Kidney (tissue), 22 donors: Measurements from ENCODE around the gene DYNLT5. TPM values are rescaled to one million over a fixed set of nuclear protein-coding genes. Genes with fewer than 3 reads are reported as not detected.

ENCODE experiments used
- DNase-seq, 5 donors: peaks; one replicate each; pipeline ENCODE4 v3.0.0-alpha.2; 2013 to 2020
- FAIRE-seq: peaks from 2 replicates; lab custom pipeline; 2012; peaks lifted over from hg19 to GRCh38; lab: Jason Lieb, UNC
- H3K27ac ChIP-seq, 2 donors: one replicate each; pipeline ENCODE4 v1.7.0; 2013; ENCODE audit warnings: low read depth in 2 of 2, low read length in 2 of 2, inconsistent platforms in 1 of 2
- H3K27me3 ChIP-seq: one replicate; pipeline ENCODE4 v1.7.1; 2013; ENCODE audit warnings: low read length, inconsistent platforms; ENCODE audit not compliant: control insufficient read depth, insufficient read depth
- H3K36me3 ChIP-seq, 3 donors: one replicate each; pipeline versions ENCODE4 v1.7.0 to v1.7.1; 2013; ENCODE audit warnings: low read length in 3 of 3, control low read depth in 1 of 3, inconsistent platforms in 1 of 3; ENCODE audit not compliant: insufficient read depth in 3 of 3, control insufficient read depth in 2 of 3
- H3K4me1 ChIP-seq, 3 donors: one replicate each; pipeline versions ENCODE4 v1.7.0 to v1.7.1; 2013; ENCODE audit warnings: low read length in 3 of 3, inconsistent platforms in 1 of 3, low read depth in 1 of 3; ENCODE audit not compliant: control insufficient read depth in 2 of 3, insufficient read depth in 2 of 3
- H3K4me3 ChIP-seq, 3 donors: one replicate each; pipeline versions ENCODE4 v1.7.0 to v1.8.1; 2013; ENCODE audit warnings: low read length in 3 of 3, control low read depth in 1 of 3, inconsistent platforms in 1 of 3
- H3K9ac ChIP-seq, 3 donors: one replicate each; pipeline versions ENCODE4 v1.7.0 to v1.7.1; 2013; ENCODE audit warnings: low read length in 3 of 3, control low read depth in 1 of 3, inconsistent platforms in 1 of 3
- H3K9me3 ChIP-seq, 3 donors: one replicate each; pipeline versions ENCODE4 v1.7.0 to v1.7.1; 2013; ENCODE audit warnings: low read length in 3 of 3, control low read depth in 1 of 3, inconsistent platforms in 1 of 3; ENCODE audit not compliant: control insufficient read depth in 2 of 3, insufficient read depth in 1 of 3
- intact Hi-C: fragments of 100-400 bp; cut with DNase I; formaldehyde crosslinking; loops from one replicate; pipeline ENCODE4 v1.11.1; 2022
- long read RNA-seq, 10 donors: library from polyadenylated mRNA in 1 of 10; unstranded in 1 of 10; transcript quantifications; one replicate each; pipeline ENCODE4 v2.0.0 and lab custom pipeline, GENCODE V29; 2021 to 2026
- polyA plus RNA-seq: library from polyadenylated mRNA; stranded (reverse); fragments of 350-450 nt; fragmentation: Illumina TruSeq; extraction: RNeasy Lipid Tissue Mini Kit (QIAGEN cat#74804); gene quantifications from one replicate; pipeline ENCODE4 v1.2.3, GENCODE V29; 2014; ENCODE audit warnings: low read depth, low replicate concordance; ENCODE audit not compliant: insufficient read depth
- total RNA-seq: library from RNA; stranded (reverse); fragmentation: NEBNext Ultra II Directional; extraction: Animal tissue kit (Norgen Biotek cat#: 25700); gene quantifications from one replicate; pipeline ENCODE4 v1.2.1, GENCODE V29; 2021
- TF ChIP-seq, protein P1 (sequence below): IDR thresholded peaks from 3 replicates; pipeline ENCODE4 v1.5.1; 2012; ENCODE audit warnings: mild to moderate bottlenecking, moderate library complexity, borderline replicate concordance; ENCODE audit not compliant: insufficient read depth; ENCODE audit errors: extremely low read depth
- donor health status: control.
- donor health status: control.
- donor health status: control.
- donor health status: control.
- donor health status: control.
- donor health status: DM: yes; HTN: yes; CAD: no.
- donor health status: Normal renal cell carcinoma (clear cell type).

DYNLT5 gene, protein sequence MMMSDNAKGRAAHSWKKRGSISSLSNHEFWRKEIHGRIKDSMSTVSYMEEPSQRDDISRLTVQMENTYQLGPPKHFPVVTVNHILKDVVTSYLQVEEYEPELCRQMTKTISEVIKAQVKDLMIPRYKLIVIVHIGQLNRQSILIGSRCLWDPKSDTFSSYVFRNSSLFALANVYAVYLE
- total RNA-seq (1.4 TPM), polyA plus RNA-seq (0.41 TPM)
- long read RNA-seq, donor 1, partial matches to known transcripts = 0 of 2 reads
- long read RNA-seq, donor 1, other reads (novel, unspliced or antisense) = 0 of 2 reads
- long read RNA-seq, donor 2, partial matches to known transcripts = 0 of 1 reads
- long read RNA-seq, donor 2, other reads (novel, unspliced or antisense) = 0 of 1 reads
- long read RNA-seq, donor 3 = 0 reads
- long read RNA-seq, donor 4, partial matches to known transcripts = 0 of 4 reads
- long read RNA-seq, donor 4, other reads (novel, unspliced or antisense) = 0 of 4 reads
- long read RNA-seq, donor 5 = 0 reads
- long read RNA-seq, donor 6, partial matches to known transcripts = 0 of 1 reads
- long read RNA-seq, donor 6, other reads (novel, unspliced or antisense) = 0 of 1 reads
- long read RNA-seq, donor 7 = 0 reads
- long read RNA-seq, donor 8 = 0 reads
- long read RNA-seq, donor 9 = 0 reads
- long read RNA-seq, donor 10, partial matches to known transcripts = 0 of 1 reads
- long read RNA-seq, donor 10, other reads (novel, unspliced or antisense) = 0 of 1 reads

DNA sequence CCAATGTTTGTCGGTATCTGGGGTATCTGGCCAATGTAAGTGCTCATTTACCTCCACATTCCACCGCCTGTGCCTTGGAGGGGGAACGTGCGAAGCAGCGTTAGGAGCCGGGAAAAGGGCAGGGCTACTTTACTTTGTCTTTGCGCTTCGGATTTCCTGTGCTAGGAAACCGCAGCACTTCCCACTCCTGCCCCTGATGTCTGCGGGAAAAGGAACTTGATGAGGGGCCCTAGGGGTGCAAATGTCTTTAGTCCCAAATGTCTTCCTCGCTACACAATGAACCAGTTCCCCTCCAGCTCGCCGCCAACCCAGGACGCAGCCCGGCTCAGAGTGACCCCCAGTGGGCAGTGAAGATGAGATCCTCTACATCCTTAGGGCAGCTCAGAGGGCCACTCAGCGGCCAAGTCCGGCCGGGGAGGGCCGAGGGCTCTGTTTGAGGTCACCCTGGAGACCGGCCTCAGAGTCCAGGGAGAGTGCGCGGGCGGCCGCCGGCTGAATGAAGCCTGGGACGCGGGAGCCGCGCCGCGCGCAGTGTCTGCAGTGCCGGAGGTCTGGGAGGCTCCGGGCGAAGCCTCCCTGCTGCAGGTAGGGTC lies at the start of gene DYNLT5:
DYNLT5 (plus strand) TSS at position 460 of the 593 bp plus-strand sequence. CDS start 2,200 bp downstream, outside the sequence.
- peak within 1 kb of the TSS in 2 of 3 donors; percentile 34 to 49 for H3K4me3 ChIP-seq
- TF ChIP-seq, protein P1, sequence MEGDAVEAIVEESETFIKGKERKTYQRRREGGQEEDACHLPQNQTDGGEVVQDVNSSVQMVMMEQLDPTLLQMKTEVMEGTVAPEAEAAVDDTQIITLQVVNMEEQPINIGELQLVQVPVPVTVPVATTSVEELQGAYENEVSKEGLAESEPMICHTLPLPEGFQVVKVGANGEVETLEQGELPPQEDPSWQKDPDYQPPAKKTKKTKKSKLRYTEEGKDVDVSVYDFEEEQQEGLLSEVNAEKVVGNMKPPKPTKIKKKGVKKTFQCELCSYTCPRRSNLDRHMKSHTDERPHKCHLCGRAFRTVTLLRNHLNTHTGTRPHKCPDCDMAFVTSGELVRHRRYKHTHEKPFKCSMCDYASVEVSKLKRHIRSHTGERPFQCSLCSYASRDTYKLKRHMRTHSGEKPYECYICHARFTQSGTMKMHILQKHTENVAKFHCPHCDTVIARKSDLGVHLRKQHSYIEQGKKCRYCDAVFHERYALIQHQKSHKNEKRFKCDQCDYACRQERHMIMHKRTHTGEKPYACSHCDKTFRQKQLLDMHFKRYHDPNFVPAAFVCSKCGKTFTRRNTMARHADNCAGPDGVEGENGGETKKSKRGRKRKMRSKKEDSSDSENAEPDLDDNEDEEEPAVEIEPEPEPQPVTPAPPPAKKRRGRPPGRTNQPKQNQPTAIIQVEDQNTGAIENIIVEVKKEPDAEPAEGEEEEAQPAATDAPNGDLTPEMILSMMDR = no peak
- peaks cover 2% of the 10 kb centered on the region for H3K27me3 ChIP-seq
- DNase-seq (peak; percentile 59 to 84 (median 66)), FAIRE-seq (no peak)
- no peaks in the 10 kb centered on the region for H3K36me3 ChIP-seq
- no peak within 1 kb of the TSS for H3K27ac ChIP-seq
- intact Hi-C loops = no loop called here
- no peaks in the 10 kb centered on the region for H3K9me3 ChIP-seq
- H3K9ac ChIP-seq = no peak within 1 kb of the TSS
- peaks cover 0 to 4% (median 0%) of the 10 kb centered on the region in 3 donors for H3K4me1 ChIP-seq

GRCh38 chr1:66704177-66704875 lies 47.9 kb upstream of the DYNLT5 start:
- Histone ChIP-seq H3K27me3 (no peaks in the 10 kb centered on the region), H3K4me1 (no peaks in the 10 kb centered on the region), H3K4me3 (no peak overlapping the region), H3K36me3 (no peaks in the 10 kb centered on the region), H3K9me3 (no peaks in the 10 kb centered on the region), H3K27ac (no peak overlapping the region), H3K9ac (no peak overlapping the region)
- TF ChIP-seq, protein P1 = no peak
- intact Hi-C loops = no loop called here
- FAIRE-seq = no peak
- DNase-seq = no peak

GRCh38 chr1:66705110-66705509 lies 47.1 kb upstream of the DYNLT5 start:
- no peaks in the 10 kb centered on the region for H3K27me3 ChIP-seq
- H3K4me1 ChIP-seq = no peaks in the 10 kb centered on the region
- TF ChIP-seq, protein P1 = no peak
- H3K9ac ChIP-seq = no peak overlapping the region
- H3K27ac ChIP-seq = no peak overlapping the region
- no peaks in the 10 kb centered on the region for H3K9me3 ChIP-seq
- intact Hi-C loops = no loop called here
- FAIRE-seq (peak; percentile 19), DNase-seq (no peak)
- H3K4me3 ChIP-seq = no peak overlapping the region
- H3K36me3 ChIP-seq = no peaks in the 10 kb centered on the region
